Measurements from ENCODE around the gene SYNGR4.

DNA sequence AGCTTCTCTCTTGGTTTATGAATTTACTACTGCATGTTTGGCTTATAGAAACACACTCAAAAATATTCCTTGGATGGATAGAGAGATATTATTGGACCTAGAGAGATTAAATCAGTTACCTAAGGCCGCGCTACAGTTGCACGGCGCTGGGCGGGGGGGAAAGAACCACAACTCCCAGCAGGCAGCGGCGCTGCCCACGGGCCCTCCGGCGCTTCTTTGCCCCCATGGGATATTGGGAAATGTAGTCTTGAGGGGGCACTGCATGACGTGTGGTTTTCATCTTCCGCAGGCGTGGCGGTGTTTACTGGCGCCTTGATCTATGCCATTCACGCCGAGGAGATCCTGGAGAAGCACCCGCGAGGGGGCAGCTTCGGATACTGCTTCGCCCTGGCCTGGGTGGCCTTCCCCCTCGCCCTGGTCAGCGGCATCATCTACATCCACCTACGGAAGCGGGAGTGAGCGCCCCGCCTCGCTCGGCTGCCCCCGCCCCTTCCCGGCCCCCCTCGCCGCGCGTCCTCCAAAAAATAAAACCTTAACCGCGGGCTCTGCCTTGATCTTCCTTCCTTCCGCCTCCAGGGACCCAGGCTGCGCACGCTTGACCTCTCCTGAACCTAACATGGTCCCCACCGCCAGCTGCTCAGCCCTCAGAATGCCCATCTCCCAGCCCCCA, 34.0 kb upstream of the SYNGR4 start:
- TF ChIP-seq CBX3 (IDR thresholded peaks at IDR 0.05; ENCODE audit: low read depth) (no peak), ZFX (IDR thresholded peaks at IDR 0.05) (no peak), EZH2 (IDR thresholded peaks at IDR 0.05) (no peak), EZH2phosphoT487 (IDR thresholded peaks at IDR 0.05; ENCODE audit: borderline replicate concordance) (no peak), ZNF274 (IDR thresholded peaks at IDR 0.05; ENCODE audit: low read depth, low read length) (no peak), JUND (IDR thresholded peaks at IDR 0.05) (no peak), SIN3A (IDR thresholded peaks at IDR 0.05; ENCODE audit: low read depth) (no peak), POLR2A (IDR thresholded peaks at IDR 0.05; ENCODE audit: borderline replicate concordance, extremely low read depth, insufficient read depth, insufficient read length) (no peak)
- TF ChIP-seq, protein P1, sequence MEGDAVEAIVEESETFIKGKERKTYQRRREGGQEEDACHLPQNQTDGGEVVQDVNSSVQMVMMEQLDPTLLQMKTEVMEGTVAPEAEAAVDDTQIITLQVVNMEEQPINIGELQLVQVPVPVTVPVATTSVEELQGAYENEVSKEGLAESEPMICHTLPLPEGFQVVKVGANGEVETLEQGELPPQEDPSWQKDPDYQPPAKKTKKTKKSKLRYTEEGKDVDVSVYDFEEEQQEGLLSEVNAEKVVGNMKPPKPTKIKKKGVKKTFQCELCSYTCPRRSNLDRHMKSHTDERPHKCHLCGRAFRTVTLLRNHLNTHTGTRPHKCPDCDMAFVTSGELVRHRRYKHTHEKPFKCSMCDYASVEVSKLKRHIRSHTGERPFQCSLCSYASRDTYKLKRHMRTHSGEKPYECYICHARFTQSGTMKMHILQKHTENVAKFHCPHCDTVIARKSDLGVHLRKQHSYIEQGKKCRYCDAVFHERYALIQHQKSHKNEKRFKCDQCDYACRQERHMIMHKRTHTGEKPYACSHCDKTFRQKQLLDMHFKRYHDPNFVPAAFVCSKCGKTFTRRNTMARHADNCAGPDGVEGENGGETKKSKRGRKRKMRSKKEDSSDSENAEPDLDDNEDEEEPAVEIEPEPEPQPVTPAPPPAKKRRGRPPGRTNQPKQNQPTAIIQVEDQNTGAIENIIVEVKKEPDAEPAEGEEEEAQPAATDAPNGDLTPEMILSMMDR (IDR thresholded peaks at IDR 0.05 in 2 of 3, conservative IDR thresholded peaks at IDR 0.05 in 1 of 3; ENCODE audit: borderline replicate concordance in 1 of 3, insufficient read depth in 1 of 3, low read depth in 2 of 3, low read length in 2 of 3) = no peak
